ENCODE measurements around the gene WWOX. TPM values are rescaled to one million over a fixed set of nuclear protein-coding genes. Genes with fewer than 3 reads are reported as not detected.

WWOX gene
- polyA plus RNA-seq, 1 donor (not counting 4 experiments of a cell fraction or from before 2014, with no cell fraction given): 5.1 TPM

GRCh38 chr16:79201436-79201835 lies 1102.0 kb downstream of the WWOX start:
- H3K9me1 ChIP-seq (ENCODE audit: control insufficient read depth, extremely low read depth, insufficient read depth, low read length): no peaks in the 10 kb centered on the region
- no peak overlapping the region for H3K27ac ChIP-seq (ENCODE audit: control insufficient read depth, insufficient read depth, low read length)
- no peak for DNase-seq (ENCODE audit: low read depth, low spot score)
- no peak for TF ChIP-seq EZH2 (IDR thresholded peaks at IDR 0.05; ENCODE audit: low read length)
- TF ChIP-seq CTCF (optimal IDR thresholded peaks at IDR 0.05 in 1 of 3, IDR thresholded peaks at IDR 0.05 in 1 of 3, conservative IDR thresholded peaks at IDR 0.05 in 1 of 3; ENCODE audit: extremely low read depth in 1 of 3, insufficient read depth in 2 of 3, low read length in 3 of 3): no peak
- no peaks in the 10 kb centered on the region for H3K36me3 ChIP-seq (ENCODE audit: control insufficient read depth in 2 of 2, extremely low read depth in 1 of 2, insufficient read depth in 2 of 2, low read length in 2 of 2)
- H2AFZ ChIP-seq (ENCODE audit: control insufficient read depth, low read length): no peak overlapping the region
- no peaks in the 10 kb centered on the region for H3K4me1 ChIP-seq (ENCODE audit: control insufficient read depth, extremely low read depth, insufficient read depth, low read length)
- H3K9ac ChIP-seq (ENCODE audit: control insufficient read depth, extremely low read depth, insufficient read depth, low read length): no peak overlapping the region
- no peak for FAIRE-seq
- H3K4me2 ChIP-seq (ENCODE audit: control insufficient read depth, extremely low read depth, insufficient read depth, low read depth, low read length): no peak overlapping the region
- H4K20me1 ChIP-seq (ENCODE audit: control insufficient read depth, extremely low read depth, insufficient read depth, low read length): no peaks in the 10 kb centered on the region
- H3K9me3 ChIP-seq (ENCODE audit: control insufficient read depth, low read depth, low read length): no peaks in the 10 kb centered on the region
- H3K27me3 ChIP-seq (ENCODE audit: control insufficient read depth, extremely low read depth, insufficient read depth, low read length): no peaks in the 10 kb centered on the region
- no peak overlapping the region for H3K4me3 ChIP-seq (ENCODE audit: control insufficient read depth in 2 of 3, extremely low read depth in 1 of 3, insufficient read depth in 2 of 3, low read depth in 1 of 3, low read length in 3 of 3)
- dilution Hi-C loops (cut with MboI; ENCODE audit: extremely low pct_ligation_motif_present, low sequenced_read_pairs): no loop called here
- no peaks in the 10 kb centered on the region for H3K79me2 ChIP-seq (ENCODE audit: control insufficient read depth, insufficient read depth, low read length)

GRCh38 chr16:79202977-79203376 lies 1103.5 kb downstream of the WWOX start:
- no peaks in the 10 kb centered on the region for H4K20me1 ChIP-seq (ENCODE audit: control insufficient read depth, extremely low read depth, insufficient read depth, low read length)
- H3K4me1 ChIP-seq (ENCODE audit: control insufficient read depth, extremely low read depth, insufficient read depth, low read length): no peaks in the 10 kb centered on the region
- dilution Hi-C loops (cut with MboI; ENCODE audit: extremely low pct_ligation_motif_present, low sequenced_read_pairs): no loop called here
- H3K27me3 ChIP-seq (ENCODE audit: control insufficient read depth, extremely low read depth, insufficient read depth, low read length): no peaks in the 10 kb centered on the region
- H3K4me3 ChIP-seq (ENCODE audit: control insufficient read depth in 2 of 3, extremely low read depth in 1 of 3, insufficient read depth in 2 of 3, low read depth in 1 of 3, low read length in 3 of 3): no peak overlapping the region
- no peak overlapping the region for H2AFZ ChIP-seq (ENCODE audit: control insufficient read depth, low read length)
- FAIRE-seq (no peak), DNase-seq (ENCODE audit: low read depth, low spot score) (no peak)
- H3K9me1 ChIP-seq (ENCODE audit: control insufficient read depth, extremely low read depth, insufficient read depth, low read length): no peaks in the 10 kb centered on the region
- H3K79me2 ChIP-seq (ENCODE audit: control insufficient read depth, insufficient read depth, low read length): no peaks in the 10 kb centered on the region
- TF ChIP-seq CTCF (optimal IDR thresholded peaks at IDR 0.05 in 1 of 3, IDR thresholded peaks at IDR 0.05 in 1 of 3, conservative IDR thresholded peaks at IDR 0.05 in 1 of 3; ENCODE audit: extremely low read depth in 1 of 3, insufficient read depth in 2 of 3, low read length in 3 of 3): no peak
- no peak for TF ChIP-seq EZH2 (IDR thresholded peaks at IDR 0.05; ENCODE audit: low read length)
- H3K9ac ChIP-seq (ENCODE audit: control insufficient read depth, extremely low read depth, insufficient read depth, low read length): no peak overlapping the region
- H3K4me2 ChIP-seq (ENCODE audit: control insufficient read depth, extremely low read depth, insufficient read depth, low read depth, low read length): no peak overlapping the region
- H3K9me3 ChIP-seq (ENCODE audit: control insufficient read depth, low read depth, low read length): no peaks in the 10 kb centered on the region
- no peaks in the 10 kb centered on the region for H3K36me3 ChIP-seq (ENCODE audit: control insufficient read depth in 2 of 2, extremely low read depth in 1 of 2, insufficient read depth in 2 of 2, low read length in 2 of 2)
- no peak overlapping the region for H3K27ac ChIP-seq (ENCODE audit: control insufficient read depth, insufficient read depth, low read length)

Data from keratinocyte (primary cell).